NB4 (cell line): ENCODE results near the gene CIB2.
A peak's percentile ranks its signal among the peaks of the same experiment; 100 is the strongest.

Experiments
- DNase-seq: peaks from one replicate; pipeline ENCODE4 v3.0.0; 2010; ENCODE audit warnings: low read depth
- H3K4me3 ChIP-seq: one replicate; pipeline ENCODE4 v1.5.1; 2011; ENCODE audit warnings: mild to moderate bottlenecking, low read depth, low read length, moderate library complexity
- MAX ChIP-seq: IDR thresholded peaks from 2 replicates; pipeline ENCODE4 v1.6.1; 2011; ENCODE audit warnings: low read depth, low read length
- MYC ChIP-seq: IDR thresholded peaks from 2 replicates; pipeline ENCODE4 v1.6.1; 2011; ENCODE audit warnings: low read depth, low read length
- POLR2A ChIP-seq: IDR thresholded peaks from 2 replicates; pipeline ENCODE4 v1.6.1; 2011; ENCODE audit warnings: mild to moderate bottlenecking; ENCODE audit not compliant: insufficient read length; ENCODE audit errors: extremely low read depth
- TF ChIP-seq, protein P1 (sequence below): IDR thresholded peaks from one replicate; pipeline ENCODE4 v1.5.1; 2012; ENCODE audit warnings: low read depth, low read length

The CIB2 gene

GRCh38 chr15:78087951-78088772, 43.1 kb downstream of the CIB2 start:
- TF ChIP-seq POLR2A, result no peak
- TF ChIP-seq, protein P1, sequence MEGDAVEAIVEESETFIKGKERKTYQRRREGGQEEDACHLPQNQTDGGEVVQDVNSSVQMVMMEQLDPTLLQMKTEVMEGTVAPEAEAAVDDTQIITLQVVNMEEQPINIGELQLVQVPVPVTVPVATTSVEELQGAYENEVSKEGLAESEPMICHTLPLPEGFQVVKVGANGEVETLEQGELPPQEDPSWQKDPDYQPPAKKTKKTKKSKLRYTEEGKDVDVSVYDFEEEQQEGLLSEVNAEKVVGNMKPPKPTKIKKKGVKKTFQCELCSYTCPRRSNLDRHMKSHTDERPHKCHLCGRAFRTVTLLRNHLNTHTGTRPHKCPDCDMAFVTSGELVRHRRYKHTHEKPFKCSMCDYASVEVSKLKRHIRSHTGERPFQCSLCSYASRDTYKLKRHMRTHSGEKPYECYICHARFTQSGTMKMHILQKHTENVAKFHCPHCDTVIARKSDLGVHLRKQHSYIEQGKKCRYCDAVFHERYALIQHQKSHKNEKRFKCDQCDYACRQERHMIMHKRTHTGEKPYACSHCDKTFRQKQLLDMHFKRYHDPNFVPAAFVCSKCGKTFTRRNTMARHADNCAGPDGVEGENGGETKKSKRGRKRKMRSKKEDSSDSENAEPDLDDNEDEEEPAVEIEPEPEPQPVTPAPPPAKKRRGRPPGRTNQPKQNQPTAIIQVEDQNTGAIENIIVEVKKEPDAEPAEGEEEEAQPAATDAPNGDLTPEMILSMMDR, result no peak
- no peak for TF ChIP-seq MAX
- no peak for TF ChIP-seq MYC
- no peak overlapping the region for H3K4me3 ChIP-seq
- DNase-seq, result no peak

GRCh38 chr15:78085928-78086327, 45.3 kb downstream of the CIB2 start:
- no peak for TF ChIP-seq POLR2A
- H3K4me3 ChIP-seq, result no peak overlapping the region
- no peak for DNase-seq

DNA sequence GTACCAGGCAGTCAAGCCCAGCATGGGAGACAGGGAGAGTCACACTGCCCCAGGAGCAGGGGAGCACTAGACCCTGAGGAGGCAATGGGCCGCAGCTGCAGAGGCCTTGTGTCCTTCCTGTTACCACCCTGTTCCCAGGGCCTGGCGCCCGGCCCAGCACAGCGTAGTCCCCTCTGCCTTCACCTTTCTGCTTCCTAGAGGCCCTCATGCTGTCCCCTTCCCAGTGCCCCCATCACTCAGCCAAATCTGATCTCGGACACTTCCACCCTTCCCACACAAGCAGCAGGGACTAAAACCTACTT, 46.8 kb downstream of the CIB2 start:
- H3K4me3 ChIP-seq, result no peak overlapping the region
- TF ChIP-seq, protein P1, result no peak
- no peak for TF ChIP-seq MYC
- no peak for TF ChIP-seq POLR2A
- no peak for TF ChIP-seq MAX
- no peak for DNase-seq

- TF ChIP-seq, protein P1, result no peak
- no peak for TF ChIP-seq POLR2A
- DNase-seq, result peak; percentile 52
- H3K4me3 ChIP-seq, result no peak overlapping the region
Observed at GRCh38 chr15:78083687-78084448, 47.4 kb downstream of the CIB2 start.

DNA sequence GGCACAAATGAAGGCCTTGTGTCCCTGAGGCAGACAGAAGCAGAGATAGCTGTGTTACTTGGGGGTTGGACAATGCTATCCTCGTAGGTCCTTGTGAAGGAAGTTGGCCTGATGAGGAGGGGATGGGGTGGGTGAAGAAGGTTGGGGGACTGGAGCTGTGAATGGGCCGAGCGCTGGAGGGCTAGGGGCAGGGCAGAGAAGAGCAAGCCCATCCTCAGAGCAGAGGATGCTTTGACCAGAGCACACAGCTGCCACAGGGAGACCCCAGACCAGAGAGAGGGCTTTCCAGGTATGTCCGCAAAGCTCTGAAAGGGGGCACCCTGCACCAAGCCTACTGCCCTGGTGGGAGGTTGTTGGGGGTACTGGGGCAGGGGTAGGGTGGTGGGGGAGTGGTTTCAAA, 48.1 kb downstream of the CIB2 start:
- H3K4me3 ChIP-seq, result no peak overlapping the region
- TF ChIP-seq, protein P1, result no peak
- TF ChIP-seq MYC, result no peak
- TF ChIP-seq MAX, result no peak
- TF ChIP-seq POLR2A, result no peak
- no peak for DNase-seq

DNA sequence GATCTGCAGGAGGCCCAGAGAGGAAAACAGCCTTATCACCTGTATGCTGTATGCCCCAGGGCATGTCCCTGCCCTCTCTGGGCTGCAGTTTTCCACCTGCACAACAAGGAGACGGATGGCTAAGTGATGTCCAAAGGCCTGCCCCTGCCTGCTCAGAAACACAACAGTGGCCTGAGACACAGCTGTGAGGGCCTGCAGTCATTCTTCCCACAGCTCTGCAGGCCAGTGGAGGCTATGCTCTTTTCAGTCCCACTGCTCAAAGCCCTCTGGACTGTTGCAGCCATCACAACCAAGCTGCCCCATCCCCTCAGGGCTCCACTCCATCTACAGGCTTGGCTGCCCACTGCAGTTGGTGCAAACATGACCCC, 48.5 kb downstream of the CIB2 start:
- no peak for DNase-seq
- H3K4me3 ChIP-seq, result no peak overlapping the region
- no peak for TF ChIP-seq POLR2A
- TF ChIP-seq MYC, result no peak
- TF ChIP-seq, protein P1, result no peak
- no peak for TF ChIP-seq MAX
